Activated CD4-positive, alpha-beta T cell treated with anti-CD3 and anti-CD28 coated beads, Interleukin-2, amount 10 ng/mL, durations not matched to agents 7 days and 5 days (primary cell): ENCODE measurements around the gene EIF4G3. TPM values are rescaled to one million over a fixed set of nuclear protein-coding genes. Genes with fewer than 3 reads are reported as not detected.
"Not testable (repeated sequence)": the region's sequence is repeated elsewhere in the genome, so short reads cannot be mapped to it uniquely, and the experiment has no call there.

ENCODE experiments used
- CTCF ChIA-PET: fragments of 350-600 bp; sonication (Branson Sonifier 250); formaldehyde crosslinking; loops from one replicate; lab custom pipeline; 2021; ENCODE audit warnings: antibody characterized with exemption; lab: Charles Lee
- POLR2A ChIA-PET: fragments of 350-600 bp; sonication (Branson Sonifier 250); formaldehyde crosslinking; loops from one replicate; lab custom pipeline; 2021; ENCODE audit warnings: antibody characterized with exemption; lab: Charles Lee
- DNase-seq: peaks from one replicate; pipeline ENCODE4 v3.0.0-alpha.2; 2020
- H3K27ac Mint-ChIP-seq: one replicate; pipeline ENCODE4 v1.8.0; 2021; ENCODE audit warnings: mild to moderate bottlenecking, moderate library complexity, mixed read lengths
- H3K27me3 Mint-ChIP-seq: one replicate; pipeline ENCODE4 v1.8.0; 2021; ENCODE audit warnings: mixed read lengths
- H3K36me3 Mint-ChIP-seq: one replicate; pipeline ENCODE4 v1.8.0; 2021; ENCODE audit warnings: low read depth, mixed read lengths
- H3K4me1 Mint-ChIP-seq: one replicate; pipeline ENCODE4 v1.8.0; 2021; ENCODE audit warnings: mixed read lengths
- H3K4me3 Mint-ChIP-seq: one replicate; pipeline ENCODE4 v1.8.0; 2021; ENCODE audit warnings: mild to moderate bottlenecking, moderate library complexity, mixed read lengths
- H3K9me3 Mint-ChIP-seq: one replicate; pipeline ENCODE4 v1.8.0; 2021; ENCODE audit warnings: mixed read lengths
- total RNA-seq, 2 experiments: library from RNA; stranded (reverse); gene quantifications; one replicate each; pipeline ENCODE4 v1.2.3, GENCODE V29; 2021

Gene EIF4G3
- total RNA-seq, 2 experiments from 2014 or later = 23.8 to 31.5 TPM

DNA sequence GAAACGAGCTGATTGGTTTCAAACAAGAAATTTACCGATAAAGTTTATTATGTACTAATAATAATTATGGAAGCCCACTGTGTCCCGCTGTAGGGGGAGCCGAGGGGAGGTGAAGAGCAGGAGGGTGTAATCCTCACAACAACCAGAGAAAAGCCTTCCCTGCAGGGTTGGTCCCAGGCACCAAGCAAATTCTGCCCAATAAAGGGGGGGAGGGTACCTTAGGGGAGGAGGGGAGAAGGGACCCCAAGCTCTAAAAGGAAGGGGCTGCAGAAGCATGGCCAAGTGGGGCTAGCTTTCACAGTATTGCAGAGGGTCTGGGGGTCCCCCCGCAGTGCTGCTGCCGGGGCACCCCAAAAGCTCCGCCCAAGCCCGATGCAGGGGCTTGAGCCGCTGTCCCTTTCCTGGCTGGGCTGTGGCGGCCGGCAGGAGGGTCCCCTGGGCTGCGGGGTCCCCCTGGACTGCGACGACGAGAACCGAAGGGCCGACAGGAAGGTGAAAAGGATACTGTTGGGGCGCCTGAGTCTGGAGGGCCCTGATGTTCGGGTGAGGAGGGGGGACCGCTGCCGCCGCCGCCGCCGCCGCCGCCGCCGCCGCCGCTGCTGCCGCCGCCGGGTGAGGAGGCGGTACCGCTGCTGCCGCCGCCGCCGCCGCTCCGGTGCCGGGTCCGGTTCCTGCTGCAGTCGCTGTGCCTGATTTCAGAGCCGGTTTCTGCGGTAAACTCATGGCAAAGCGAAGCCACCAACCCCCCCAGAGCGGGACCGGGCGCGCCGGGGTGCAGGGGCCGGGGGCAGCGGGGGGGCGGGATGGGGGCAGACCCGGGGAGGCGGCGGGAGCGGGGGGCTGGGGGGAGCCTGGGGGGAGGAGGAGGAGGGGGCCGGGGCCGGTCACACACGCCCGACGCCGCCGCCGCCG, 771 bp downstream of the EIF4G3 start:
- ChIA-PET CTCF (no interaction called here), POLR2A (no interaction called here)
- H3K4me3 Mint-ChIP-seq = peak overlapping the region; percentile 81
- DNase-seq = peak; percentile 42
- H3K4me1 Mint-ChIP-seq = peaks cover 23% of the 10 kb centered on the region
- peak overlapping the region; percentile 90 for H3K27ac Mint-ChIP-seq
- peaks cover 11% of the 10 kb centered on the region for H3K27me3 Mint-ChIP-seq
- peaks cover 7% of the 10 kb centered on the region for H3K36me3 Mint-ChIP-seq
- no peaks in the 10 kb centered on the region for H3K9me3 Mint-ChIP-seq

DNA sequence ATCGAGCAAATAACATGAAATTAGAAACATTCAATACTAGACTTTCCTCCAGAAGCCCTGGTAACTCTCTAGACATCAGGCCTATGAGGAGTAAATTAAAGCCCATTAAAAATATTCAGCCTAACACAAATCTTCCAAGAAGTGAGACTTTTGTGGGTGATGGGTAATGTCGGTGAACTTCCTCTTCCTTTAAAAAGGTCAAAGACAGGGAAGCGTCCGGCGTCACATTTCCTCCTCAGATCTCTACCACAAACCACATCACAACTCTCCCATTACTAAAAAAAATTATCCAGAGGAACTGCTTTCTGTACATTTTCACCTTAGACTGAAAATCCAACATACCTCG, 1.4 kb downstream of the EIF4G3 start:
- Mint-ChIP-seq H3K27ac (peak overlapping the region; percentile 90), H3K4me1 (peaks cover 23% of the 10 kb centered on the region), H3K9me3 (no peaks in the 10 kb centered on the region), H3K36me3 (peaks cover 10% of the 10 kb centered on the region), H3K4me3 (peak overlapping the region; percentile 81), H3K27me3 (peaks cover 8% of the 10 kb centered on the region)
- ChIA-PET POLR2A (no interaction called here), CTCF (no interaction called here)
- DNase-seq = peak; percentile 20

DNA sequence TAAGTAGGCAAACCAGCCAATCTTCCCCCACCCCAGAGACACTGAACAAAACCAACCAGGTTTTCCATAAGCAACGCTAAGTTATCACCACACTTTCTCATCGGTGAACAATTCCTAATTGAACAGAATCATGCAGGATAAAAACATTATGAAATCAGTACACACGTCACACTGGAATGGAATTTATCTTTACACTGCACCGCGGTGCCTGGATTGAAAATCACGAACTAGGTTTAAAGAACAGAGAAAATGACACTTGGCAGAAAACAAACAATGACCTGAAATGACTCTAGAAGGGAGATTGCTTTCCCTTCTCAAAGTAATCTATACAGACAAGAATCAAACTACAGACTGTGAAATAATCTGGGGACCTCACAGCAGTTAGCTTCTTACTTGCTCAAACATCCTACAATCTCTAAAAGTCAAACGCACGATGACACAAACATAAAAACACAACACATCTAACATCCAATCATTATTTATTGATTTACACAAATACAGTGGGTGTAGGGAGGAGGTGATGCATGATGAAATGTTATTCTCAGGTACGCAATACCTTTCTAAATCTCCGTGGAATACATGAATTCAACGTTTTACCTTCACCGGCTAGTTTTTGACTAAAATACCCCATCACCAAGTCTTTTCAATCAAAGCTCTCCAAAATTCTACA, 1.9 kb downstream of the EIF4G3 start:
- peaks cover 8% of the 10 kb centered on the region for H3K27me3 Mint-ChIP-seq
- ChIA-PET CTCF (interaction anchor here (0.6 to 1.5 kb wide), 2 partner anchors 21 to 881 kb away, joined by 3 to 4 read pairs; no protein-coding TSS in a partner anchor), POLR2A (no interaction called here)
- peaks cover 23% of the 10 kb centered on the region for H3K4me1 Mint-ChIP-seq
- peaks cover 12% of the 10 kb centered on the region for H3K36me3 Mint-ChIP-seq
- no peaks in the 10 kb centered on the region for H3K9me3 Mint-ChIP-seq
- DNase-seq = no peak
- H3K4me3 Mint-ChIP-seq = peak overlapping the region; percentile 81
- no peak overlapping the region for H3K27ac Mint-ChIP-seq

DNA sequence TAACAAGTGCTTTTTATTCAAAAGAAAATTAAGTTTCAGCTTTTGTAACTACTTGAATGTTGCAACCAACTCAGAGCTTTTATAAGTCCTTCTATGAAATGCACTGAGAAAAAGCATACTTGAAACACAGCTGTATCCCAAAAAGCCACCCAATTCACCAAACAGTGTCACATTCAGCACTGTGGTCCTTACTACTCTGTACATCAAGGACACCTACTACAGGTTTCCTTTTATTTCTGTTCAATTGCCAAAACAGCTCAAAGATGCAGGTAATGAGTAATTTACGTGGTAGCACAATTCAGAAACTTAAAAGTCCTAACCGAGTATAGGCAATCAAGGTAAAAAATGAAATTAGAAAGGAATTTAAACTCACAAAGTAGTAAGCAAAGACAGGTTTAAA, 2.5 kb downstream of the EIF4G3 start:
- no peak overlapping the region for H3K27ac Mint-ChIP-seq
- H3K4me1 Mint-ChIP-seq = peaks cover 23% of the 10 kb centered on the region
- DNase-seq = no peak
- H3K9me3 Mint-ChIP-seq = no peaks in the 10 kb centered on the region
- POLR2A ChIA-PET = no interaction called here
- H3K27me3 Mint-ChIP-seq = peaks cover 5% of the 10 kb centered on the region
- peak overlapping the region; percentile 81 for H3K4me3 Mint-ChIP-seq
- peaks cover 13% of the 10 kb centered on the region for H3K36me3 Mint-ChIP-seq
- CTCF ChIA-PET = interaction anchor here (0.6 to 1.5 kb wide), 2 partner anchors 21 to 881 kb away, joined by 3 to 4 read pairs; no protein-coding TSS in a partner anchor

DNA sequence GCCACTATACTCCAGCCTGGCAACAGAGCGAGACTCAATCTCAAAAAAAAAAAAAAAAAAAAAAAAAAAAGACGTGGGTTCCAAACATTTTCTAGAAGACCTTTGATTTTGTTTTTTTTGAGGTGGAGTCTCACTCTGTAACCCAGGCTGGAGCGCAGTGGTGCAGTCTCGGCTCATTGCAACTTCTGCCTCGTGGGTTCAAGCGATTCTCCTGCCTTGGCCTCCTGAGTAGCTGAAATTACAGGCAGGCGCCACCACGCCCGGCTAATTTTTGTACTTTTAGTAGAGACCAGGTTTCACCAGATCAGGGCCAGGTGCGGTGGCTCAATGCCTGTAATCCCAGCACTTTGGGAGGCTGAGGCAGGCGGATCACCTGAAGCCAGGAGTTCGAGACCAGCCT, 3.6 kb downstream of the EIF4G3 start:
- DNase-seq, H3K27me3 Mint-ChIP-seq, H3K27ac Mint-ChIP-seq, POLR2A ChIA-PET, H3K9me3 Mint-ChIP-seq, H3K4me3 Mint-ChIP-seq: not testable (repeated sequence)
- Mint-ChIP-seq H3K4me1 (peaks cover 23% of the 10 kb centered on the region), H3K36me3 (peaks cover 15% of the 10 kb centered on the region)
- CTCF ChIA-PET = interaction anchor here (2.0 kb wide), 1 partner anchor 11 kb away, joined by 5 read pairs; no protein-coding TSS in a partner anchor

DNA sequence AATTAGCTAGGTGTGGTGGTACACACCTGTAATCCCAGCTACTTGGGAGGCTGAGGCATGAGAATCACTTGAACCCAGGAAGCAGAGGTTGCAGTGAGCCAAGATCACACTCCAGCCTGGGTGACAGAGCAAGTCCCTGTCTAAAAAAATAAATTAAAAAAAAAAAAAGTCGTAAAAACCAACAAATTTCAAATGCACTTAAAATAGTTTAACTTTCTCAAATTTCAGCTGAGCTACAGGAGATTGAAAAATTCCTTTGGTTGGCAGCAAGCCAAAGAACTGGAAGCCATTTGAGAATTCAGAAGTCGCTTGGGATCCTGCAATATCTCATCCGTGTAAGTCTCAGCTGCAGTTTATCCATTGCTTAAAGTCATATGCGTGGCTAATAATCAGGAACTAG, 5.9 kb downstream of the EIF4G3 start:
- POLR2A ChIA-PET, CTCF ChIA-PET, H3K4me3 Mint-ChIP-seq, DNase-seq, H3K27me3 Mint-ChIP-seq, H3K27ac Mint-ChIP-seq, H3K9me3 Mint-ChIP-seq: not testable (repeated sequence)
- peaks cover 21% of the 10 kb centered on the region for H3K4me1 Mint-ChIP-seq
- peaks cover 22% of the 10 kb centered on the region for H3K36me3 Mint-ChIP-seq

DNA sequence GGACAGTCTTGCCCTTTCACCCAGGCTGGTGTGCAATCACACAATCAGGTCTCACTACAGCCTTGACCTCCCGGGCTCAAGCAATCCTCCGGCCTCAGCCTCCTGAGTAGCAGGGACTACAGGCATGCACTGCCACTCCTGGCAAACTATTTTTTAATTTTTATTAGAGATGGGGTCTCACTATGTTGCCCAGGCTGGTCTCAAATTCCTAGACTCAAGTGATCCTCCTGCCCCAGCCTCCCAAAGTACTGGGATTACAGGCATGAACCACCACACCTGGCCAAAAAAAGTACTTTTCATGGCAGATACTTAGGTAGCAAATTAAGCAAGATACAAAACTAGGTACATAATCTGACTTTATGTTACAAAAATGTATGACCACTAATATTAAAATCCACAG, 8.3 kb downstream of the EIF4G3 start:
- Mint-ChIP-seq H3K27me3 (no peaks in the 10 kb centered on the region), H3K27ac (no peak overlapping the region), H3K9me3 (no peaks in the 10 kb centered on the region), H3K4me3 (no peak overlapping the region), H3K36me3 (peaks cover 28% of the 10 kb centered on the region), H3K4me1 (peaks cover 7% of the 10 kb centered on the region)
- no peak for DNase-seq
- ChIA-PET POLR2A (no interaction called here), CTCF (interaction anchor here (0.6 kb wide), 1 partner anchor 1801 kb away, joined by 3 read pairs; no protein-coding TSS in a partner anchor)

DNA sequence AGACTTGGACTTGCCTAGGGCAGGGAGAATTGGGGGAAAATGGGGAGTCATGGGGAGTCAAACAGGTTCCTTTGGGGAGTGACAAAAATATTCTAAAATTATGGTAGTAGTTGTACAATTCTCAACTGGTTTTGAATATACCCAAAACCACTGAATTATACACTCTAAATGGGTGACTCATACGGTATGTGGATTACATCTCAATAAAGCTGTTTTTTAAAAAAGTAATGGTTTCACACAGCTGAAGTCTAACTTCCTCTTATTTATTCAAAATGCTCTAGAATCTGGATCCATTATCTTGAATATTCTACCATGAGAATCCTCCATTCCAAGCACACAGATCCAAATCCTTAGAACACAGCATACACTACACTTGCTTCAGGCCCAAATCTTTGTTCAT, 11.1 kb downstream of the EIF4G3 start:
- no peak overlapping the region for H3K27ac Mint-ChIP-seq
- H3K4me1 Mint-ChIP-seq = peaks cover 10% of the 10 kb centered on the region
- no peaks in the 10 kb centered on the region for H3K9me3 Mint-ChIP-seq
- CTCF ChIA-PET = interaction anchor here (0.5 kb wide), 1 partner anchor 217 kb away, joined by 3 read pairs; no protein-coding TSS in a partner anchor
- peaks cover 27% of the 10 kb centered on the region for H3K36me3 Mint-ChIP-seq
- no peak for DNase-seq
- POLR2A ChIA-PET = no interaction called here
- H3K4me3 Mint-ChIP-seq = no peak overlapping the region
- H3K27me3 Mint-ChIP-seq = no peaks in the 10 kb centered on the region

DNA sequence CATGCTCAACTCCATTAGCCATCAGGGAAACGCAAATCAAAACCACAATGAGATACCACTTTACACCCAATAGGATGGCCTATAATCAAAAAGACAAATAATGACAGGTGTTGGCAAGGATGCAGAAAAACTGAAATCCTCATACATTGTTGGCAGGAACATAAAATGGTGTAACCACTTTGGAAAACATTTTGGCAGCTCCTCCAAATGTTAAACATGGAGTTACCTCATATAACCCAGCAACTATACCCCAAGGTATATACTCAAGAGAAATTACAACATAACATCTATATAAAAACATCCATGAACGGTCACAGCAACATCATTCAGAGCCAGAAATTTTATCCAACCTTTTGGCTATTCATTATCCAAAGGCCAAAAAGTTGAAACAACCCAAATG, 11.6 kb downstream of the EIF4G3 start:
- H3K27me3 Mint-ChIP-seq = no peaks in the 10 kb centered on the region
- POLR2A ChIA-PET = no interaction called here
- no peaks in the 10 kb centered on the region for H3K9me3 Mint-ChIP-seq
- peaks cover 26% of the 10 kb centered on the region for H3K36me3 Mint-ChIP-seq
- H3K27ac Mint-ChIP-seq = no peak overlapping the region
- CTCF ChIA-PET = no interaction called here
- peaks cover 15% of the 10 kb centered on the region for H3K4me1 Mint-ChIP-seq
- H3K4me3 Mint-ChIP-seq = no peak overlapping the region
- DNase-seq = no peak

DNA sequence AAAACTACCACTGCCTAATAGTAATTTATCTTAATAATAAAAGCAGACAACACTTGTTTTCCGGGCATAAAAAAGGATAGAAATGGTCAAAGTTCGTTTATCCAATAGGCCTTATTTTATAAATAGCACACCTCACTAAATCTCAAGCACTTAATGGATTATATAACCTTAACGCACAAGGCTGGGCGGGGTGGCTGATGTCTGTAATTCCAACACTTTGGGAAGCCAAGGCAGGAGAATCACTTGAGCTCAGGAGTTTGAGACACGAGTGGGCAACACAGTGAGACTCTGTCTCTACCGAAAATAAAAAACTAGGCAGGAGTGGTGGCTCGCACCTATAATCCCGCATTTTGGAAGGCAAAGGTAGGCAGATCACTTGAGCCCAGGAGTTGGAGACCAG, 12.4 kb downstream of the EIF4G3 start:
- no peak for DNase-seq
- no peaks in the 10 kb centered on the region for H3K27me3 Mint-ChIP-seq
- ChIA-PET POLR2A (no interaction called here), CTCF (no interaction called here)
- no peaks in the 10 kb centered on the region for H3K9me3 Mint-ChIP-seq
- H3K4me3 Mint-ChIP-seq = no peak overlapping the region
- H3K36me3 Mint-ChIP-seq = peaks cover 25% of the 10 kb centered on the region
- peaks cover 15% of the 10 kb centered on the region for H3K4me1 Mint-ChIP-seq
- H3K27ac Mint-ChIP-seq = no peak overlapping the region

DNA sequence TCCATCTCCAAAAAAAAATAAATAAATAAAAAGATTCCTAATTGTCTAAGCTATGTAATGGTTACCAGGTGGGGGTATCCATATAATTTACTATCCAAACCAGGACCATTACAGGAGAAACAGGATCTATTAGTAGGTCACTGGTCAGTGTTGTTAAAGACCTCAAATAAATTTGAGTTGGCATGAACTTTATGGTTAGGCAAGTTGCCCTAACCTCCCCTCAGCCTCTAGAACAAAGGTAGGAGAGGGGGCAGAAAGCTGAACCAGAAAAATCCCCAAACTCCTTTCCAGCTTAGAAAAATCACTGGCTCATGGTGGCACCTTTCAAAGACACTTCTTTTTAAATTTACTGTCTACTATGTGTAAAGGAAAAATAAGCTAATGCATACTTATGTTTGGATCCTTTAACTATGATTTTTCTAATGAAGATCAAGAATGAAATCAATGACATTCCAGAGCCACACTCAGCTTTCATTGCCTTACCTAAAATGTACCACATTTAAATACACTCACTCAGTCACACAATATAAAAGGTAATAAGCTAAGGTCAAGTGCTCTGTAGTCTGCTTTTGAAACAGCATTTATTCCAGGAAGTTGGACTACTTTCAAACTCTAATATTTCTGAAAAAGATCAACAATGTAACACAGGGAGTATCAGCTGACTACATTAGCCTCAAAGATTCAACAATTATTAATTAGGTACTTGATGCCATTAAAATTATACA, 13.8 kb downstream of the EIF4G3 start:
- POLR2A ChIA-PET = no interaction called here
- Mint-ChIP-seq H3K4me3 (no peak overlapping the region), H3K36me3 (peaks cover 23% of the 10 kb centered on the region)

DNA sequence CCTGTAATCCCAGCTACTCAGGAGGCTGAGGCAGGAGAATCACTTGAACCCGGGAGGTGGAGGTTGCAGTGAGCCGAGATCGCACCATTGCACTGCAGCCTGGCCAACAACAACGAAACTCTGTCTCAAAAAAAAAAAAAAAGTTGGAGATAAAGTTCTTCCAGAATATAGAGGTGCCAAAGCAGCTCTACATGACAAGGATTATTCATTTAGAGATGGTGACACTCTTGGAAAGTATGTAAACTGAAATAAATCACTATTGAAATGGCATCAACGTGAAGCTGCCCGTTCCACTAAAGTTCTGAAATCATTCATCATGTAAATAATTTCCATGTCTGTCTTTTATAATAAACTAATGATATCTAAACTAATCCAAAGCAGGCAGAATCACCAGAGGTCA, 14.9 kb downstream of the EIF4G3 start:
- Mint-ChIP-seq H3K4me3 (no peak overlapping the region), H3K4me1 (peaks cover 19% of the 10 kb centered on the region), H3K27ac (no peak overlapping the region), H3K9me3 (no peaks in the 10 kb centered on the region), H3K36me3 (peaks cover 18% of the 10 kb centered on the region), H3K27me3 (no peaks in the 10 kb centered on the region)
- POLR2A ChIA-PET = no interaction called here
- CTCF ChIA-PET = interaction anchor here (0.6 kb wide), 2 partner anchors 35 to 331 kb away, joined by 3 read pairs; no protein-coding TSS in a partner anchor
- DNase-seq = no peak

More for the DNA sequence above, 13.8 kb downstream of the EIF4G3 start:
- no peak overlapping the region for H3K27ac Mint-ChIP-seq
- H3K9me3 Mint-ChIP-seq = no peaks in the 10 kb centered on the region
- DNase-seq = no peak
- peaks cover 16% of the 10 kb centered on the region for H3K4me1 Mint-ChIP-seq
- no peaks in the 10 kb centered on the region for H3K27me3 Mint-ChIP-seq
- CTCF ChIA-PET = interaction anchor here (0.6 to 0.8 kb wide), 3 partner anchors 32 to 498 kb away, joined by 3 read pairs; no protein-coding TSS in a partner anchor
